ENCODE results near the gene TBL3.
"Not testable (repeated sequence)": the region's sequence is repeated elsewhere in the genome, so short reads cannot be mapped to it uniquely, and the experiment has no call there.

TBL3 gene

DNA sequence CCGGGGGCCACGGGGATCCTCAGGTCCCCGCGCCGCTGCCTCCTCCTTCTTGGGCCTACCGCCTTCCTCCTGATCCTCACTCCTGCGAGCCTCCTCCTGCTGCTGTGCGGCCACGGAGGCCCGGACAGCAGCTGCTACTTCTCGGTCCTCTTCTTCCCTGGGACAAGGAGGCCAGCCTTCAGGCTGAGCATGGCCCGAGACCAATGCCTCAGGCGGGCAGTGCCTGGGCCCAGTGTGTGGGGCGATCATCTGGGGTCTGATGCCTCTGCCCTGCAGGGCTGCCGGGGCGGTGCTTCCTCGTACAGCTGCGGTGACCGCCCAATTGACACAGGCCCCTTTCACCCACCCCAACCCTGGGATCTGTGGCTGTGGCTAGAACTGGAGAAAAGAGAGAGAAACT lies 29.2 kb downstream of the TBL3 start:
- DNase-seq (ENCODE audit: low read depth), result no peak

DNA sequence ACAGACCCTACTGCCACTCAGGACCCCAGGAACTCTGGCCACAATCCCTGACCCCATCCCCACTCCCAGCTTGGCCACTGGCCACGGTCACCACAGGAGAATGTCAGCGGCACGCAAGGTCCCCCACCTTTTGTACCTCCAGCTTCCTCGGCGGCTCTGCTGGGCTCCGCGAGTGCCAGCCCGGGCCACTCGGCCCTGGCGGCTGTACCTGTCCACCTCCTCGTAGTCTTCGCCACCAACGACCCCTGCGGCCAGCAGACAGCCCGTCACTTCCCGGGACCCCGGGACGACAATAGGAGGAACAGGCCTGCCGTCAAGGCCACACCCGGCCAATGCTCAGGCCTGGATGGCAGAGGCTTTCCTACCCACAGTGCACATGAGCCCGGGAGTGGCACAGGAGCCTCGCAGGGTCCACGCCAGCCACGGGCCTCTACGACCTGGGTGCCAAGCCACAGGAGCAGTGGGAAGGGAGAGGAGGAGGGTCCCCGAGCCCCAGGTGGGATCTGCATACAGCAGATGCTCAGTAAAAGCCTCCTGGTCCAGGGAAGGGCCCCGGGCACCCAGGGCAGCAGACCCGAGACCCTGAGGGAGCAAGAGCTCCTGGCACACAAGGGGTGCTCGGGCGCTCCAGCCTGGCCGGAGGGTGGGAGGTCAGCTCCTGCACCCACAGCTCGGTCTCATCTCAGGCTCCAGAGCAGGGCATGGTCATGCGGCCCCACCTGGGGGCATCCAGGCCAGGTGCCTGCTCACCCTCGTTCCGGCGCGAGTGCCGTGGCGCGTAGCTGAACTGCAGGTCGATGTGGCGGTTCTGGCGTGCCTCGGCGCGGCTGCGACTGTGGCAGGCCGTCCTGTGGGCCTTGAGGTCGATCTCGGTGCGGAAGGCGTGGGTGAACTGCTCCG lies 29.9 kb downstream of the TBL3 start:
- DNase-seq (ENCODE audit: low read depth), result no peak

GRCh38 chr16:2002406-2003230 lies 30.8 kb downstream of the TBL3 start:
- DNase-seq (ENCODE audit: low read depth), result no peak

DNA sequence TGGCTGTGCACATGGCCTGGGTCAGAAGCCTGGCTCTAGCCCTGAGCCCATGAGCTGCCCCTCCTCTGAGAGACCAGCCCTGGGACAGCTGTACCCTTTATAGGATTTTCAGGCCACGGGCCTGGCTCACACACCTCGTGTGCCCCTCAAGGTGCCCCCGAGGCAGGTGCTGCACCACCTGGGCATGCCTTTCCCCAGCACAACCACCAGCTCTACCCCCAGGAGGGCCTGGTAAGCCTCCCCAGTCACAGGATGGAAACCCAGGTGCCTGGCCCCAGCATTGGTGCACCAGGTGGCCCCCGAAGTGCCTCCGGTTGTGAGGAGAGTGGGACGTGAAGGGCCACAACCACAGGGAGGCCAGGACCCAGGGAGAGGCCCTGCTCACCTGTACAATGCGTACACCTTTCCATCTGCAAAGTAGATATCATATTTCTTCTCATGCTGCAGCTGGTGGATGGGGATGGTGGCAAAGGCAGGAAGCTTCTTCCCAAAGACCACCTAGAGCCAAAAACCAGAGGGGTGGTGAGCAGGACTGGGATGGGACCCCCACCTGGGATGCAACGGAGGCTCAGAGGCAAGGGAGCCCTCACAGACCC lies 31.5 kb downstream of the TBL3 start:
- no peak for DNase-seq (ENCODE audit: low read depth)

DNA sequence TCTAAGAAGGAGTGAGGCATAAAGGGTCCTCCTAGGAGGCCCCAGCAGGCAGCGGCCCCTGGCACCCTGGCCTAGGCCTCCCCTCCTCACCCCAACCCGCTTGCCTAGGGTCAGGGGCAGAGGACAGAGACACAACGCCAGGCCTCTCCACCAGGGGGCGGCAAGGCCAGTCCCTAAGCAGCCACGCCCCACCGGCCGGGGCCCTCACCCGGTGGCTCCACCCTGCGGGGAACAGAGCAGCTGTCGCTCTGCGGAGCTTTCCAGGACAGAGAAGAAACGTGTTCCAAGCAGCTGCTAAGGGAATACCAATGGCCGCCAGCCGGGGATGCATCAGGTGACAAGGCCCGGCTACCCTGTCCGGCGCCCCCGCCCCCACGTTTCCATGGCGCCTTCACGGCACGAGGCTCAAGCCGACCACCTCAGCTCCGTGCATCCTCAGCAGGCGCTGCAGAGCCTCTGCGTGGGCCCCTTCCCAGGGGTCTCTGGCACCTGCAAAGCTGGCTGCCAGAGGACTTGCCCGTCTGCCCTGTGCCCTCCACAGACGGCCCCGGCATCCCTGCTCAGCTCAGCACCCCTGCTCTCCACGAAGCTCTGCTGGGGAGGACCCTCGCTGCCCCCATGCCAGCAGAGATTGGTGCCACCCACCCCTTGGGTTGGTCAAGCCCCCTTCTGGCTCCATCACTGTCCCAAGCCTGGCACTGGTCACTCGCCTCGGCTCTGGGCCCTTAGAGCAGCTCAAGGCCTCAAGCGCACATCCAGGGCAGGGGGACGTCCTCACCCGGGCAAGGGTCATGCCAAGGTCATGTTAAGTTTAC lies 32.2 kb downstream of the TBL3 start:
- DNase-seq (ENCODE audit: low read depth), result peak; percentile 45

DNA sequence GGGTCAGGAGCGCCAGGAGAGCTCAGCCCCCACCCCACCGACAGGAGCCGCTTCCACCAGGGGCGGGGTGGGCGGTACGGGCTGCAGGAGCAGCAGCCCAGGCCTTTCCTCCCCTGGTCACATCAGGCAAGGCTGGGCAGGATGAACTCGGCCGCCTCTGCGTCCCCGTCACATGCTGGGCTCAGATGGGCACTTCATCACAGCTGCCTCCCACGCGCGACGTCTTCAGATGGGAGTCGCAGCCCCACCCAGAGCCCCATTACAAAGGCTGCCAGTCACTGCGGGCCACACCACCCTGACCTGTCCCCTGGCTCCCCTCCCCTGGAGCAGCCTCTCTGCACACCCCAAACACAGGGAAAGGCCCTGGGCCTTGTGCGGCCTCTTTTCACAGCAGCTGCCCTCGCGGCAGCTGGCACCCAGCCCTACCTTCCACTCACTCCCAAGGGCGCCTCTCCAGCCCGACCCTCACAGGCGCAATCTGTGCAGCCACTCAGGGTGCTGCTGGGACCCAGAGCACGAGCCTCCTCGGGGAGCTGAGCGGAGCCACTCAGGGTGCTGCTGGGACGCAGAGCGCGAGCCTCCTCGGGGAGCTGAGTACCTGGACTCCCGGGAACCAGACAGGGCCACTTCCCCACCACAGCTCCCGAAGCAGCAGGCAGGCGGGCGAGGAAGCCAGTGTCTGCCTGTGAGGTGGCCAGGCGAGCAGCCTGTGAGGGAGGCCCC lies 33.1 kb downstream of the TBL3 start:
- no peak for DNase-seq (ENCODE audit: low read depth)

DNA sequence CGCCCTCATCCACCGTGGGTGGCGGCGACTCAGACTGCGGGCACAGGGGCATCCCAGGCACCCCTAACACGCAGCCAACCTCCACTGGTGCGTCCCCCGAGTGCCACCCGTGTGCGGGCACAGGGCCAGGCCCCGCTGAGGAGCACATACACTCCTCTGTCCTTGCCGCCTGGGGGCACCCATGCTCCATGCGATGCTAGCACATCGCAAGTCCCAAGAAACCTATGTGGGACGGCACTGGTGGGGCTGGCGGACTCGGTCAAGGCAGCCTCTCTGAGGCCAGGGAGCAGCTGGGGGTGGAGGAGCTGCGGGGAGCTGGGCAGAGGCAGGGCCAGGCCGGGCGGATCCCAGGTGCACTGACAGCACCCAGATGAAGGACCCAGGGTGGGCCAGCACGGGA lies 33.8 kb downstream of the TBL3 start:
- DNase-seq (ENCODE audit: low read depth), result no peak

GRCh38 chr16:2006317-2006716 lies 34.5 kb downstream of the TBL3 start:
- no peak for DNase-seq (ENCODE audit: low read depth)

DNA sequence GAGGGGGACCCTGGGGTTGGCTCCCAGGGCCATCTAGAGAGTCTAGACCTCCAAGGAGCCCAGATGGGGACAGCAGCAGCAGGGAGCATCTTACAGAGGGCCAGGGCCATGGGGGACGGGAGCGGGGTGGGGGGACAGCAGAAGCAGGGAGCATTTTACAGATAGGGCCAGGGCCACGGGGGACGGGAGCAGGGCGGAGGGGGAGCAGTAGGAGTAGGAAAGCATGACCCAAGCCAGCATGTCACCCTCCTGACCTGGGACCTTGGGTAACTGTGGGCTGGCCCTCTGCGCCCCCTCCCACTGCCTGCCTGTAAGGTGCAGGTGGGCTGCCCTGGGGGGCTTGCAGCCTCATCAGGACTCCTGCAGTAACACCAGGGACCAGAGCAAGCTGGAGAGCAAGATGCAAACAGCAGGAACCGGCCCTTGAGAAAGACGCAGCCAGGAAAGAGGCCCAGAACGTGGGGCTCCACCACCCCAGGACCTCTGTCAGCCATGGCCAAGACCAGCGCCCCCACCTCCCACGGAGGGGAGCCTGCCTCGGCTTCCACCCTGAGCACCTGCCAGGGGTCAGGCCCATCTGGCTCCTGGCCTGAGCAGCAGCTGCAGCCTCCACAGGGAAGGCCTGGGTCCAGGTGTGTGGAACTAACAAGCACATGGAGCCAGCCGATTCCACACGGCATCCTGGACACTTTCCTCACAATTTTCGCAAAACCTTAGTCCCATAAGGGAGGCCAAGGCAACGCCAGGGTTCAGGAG lies 35.4 kb downstream of the TBL3 start:
- no peak for DNase-seq (ENCODE audit: low read depth)

DNA sequence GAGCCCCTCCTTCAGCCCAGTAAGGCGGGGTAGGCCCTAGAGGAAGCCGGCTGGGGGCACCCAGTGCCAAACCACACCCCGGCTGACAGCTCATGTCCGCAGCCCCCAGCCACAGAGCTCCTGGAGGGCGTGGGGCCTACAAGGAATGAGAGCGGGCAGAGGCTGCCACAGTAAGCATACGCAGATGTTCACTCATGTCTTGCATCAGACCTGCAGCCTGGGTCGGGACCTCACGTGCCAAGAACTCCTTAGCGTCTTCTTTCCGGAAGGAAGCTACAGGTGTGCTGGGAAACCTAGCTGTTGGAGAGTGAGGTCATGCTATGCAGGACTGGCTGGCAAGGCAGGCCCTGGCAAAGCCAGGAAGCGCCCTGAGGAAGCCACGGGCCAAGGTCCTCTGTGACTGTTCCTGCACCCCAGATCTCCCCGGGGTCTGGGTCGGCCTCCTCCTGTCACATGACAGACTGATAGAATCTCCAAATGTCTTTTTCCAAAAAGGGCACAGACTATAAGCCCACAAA lies 36.2 kb downstream of the TBL3 start:
- DNase-seq (ENCODE audit: low read depth), result no peak

- no peak for DNase-seq (ENCODE audit: low read depth)
Observed at GRCh38 chr16:2008631-2009163, 36.8 kb downstream of the TBL3 start.

GRCh38 chr16:2009164-2009711 lies 37.4 kb downstream of the TBL3 start:
- no peak for DNase-seq (ENCODE audit: low read depth)

DNA sequence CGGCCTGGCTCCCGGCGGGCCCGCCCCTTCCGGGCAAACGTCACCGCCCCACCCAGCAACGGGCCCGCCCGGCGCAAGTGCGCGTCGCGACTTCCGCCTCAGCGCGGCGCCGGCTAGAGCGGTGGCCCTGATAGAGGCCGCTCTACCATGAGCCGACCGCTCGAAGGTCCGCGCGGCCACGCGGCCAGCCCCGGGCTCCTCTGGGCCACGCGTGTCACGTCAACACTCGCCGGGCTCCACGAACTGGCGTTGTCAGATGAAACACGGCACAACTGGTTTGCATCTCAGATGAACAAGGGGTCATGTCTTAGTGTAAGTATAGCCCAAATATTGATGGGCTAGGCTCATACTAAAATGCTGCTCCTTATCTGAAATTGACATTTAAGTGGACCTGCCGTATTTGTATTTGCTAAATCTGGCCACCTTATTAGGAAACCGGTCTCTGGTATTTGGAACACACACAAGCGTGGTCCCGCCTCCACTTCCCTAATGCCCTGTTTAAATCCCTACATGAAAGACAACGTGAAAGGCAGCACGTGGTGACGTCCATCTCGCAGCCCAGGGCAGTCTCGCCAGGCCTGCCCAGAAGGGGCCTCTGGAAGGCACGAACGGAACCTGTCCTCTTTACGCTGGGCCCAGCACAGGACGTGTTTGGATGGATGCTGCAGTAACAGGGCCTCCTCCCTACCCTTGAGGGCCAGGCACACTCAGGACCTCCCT lies 38.1 kb downstream of the TBL3 start, which contains the start of gene ZNF598:
TSS of gene ZNF598 (minus strand) at position 31 of the 720 bp plus-strand sequence.
- peak; percentile 75 for DNase-seq (ENCODE audit: low read depth)

DNA sequence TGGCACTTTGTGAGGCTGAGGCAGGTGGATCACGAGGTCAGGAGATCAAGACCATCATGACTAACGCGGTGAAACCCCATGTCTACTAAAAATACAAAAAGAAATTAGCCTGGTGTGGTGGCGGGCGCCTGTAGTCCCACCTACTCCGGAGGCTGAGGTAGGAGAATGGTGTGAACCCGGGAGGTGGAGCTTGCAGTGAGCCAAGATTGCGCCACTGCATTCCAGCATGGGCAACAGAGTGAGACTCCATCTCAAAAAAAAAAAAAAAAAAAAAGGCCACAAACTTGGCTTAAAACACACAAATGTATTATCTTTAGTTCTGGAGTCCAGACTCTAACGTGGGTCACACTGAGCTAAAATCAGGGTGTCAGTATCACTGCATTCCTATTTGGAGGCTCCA lies 39.9 kb downstream of the TBL3 start:
- not testable (repeated sequence) for DNase-seq (ENCODE audit: low read depth)

GRCh38 chr16:2013527-2013926 lies 41.7 kb downstream of the TBL3 start:
- DNase-seq (ENCODE audit: low read depth), result no peak

DNA sequence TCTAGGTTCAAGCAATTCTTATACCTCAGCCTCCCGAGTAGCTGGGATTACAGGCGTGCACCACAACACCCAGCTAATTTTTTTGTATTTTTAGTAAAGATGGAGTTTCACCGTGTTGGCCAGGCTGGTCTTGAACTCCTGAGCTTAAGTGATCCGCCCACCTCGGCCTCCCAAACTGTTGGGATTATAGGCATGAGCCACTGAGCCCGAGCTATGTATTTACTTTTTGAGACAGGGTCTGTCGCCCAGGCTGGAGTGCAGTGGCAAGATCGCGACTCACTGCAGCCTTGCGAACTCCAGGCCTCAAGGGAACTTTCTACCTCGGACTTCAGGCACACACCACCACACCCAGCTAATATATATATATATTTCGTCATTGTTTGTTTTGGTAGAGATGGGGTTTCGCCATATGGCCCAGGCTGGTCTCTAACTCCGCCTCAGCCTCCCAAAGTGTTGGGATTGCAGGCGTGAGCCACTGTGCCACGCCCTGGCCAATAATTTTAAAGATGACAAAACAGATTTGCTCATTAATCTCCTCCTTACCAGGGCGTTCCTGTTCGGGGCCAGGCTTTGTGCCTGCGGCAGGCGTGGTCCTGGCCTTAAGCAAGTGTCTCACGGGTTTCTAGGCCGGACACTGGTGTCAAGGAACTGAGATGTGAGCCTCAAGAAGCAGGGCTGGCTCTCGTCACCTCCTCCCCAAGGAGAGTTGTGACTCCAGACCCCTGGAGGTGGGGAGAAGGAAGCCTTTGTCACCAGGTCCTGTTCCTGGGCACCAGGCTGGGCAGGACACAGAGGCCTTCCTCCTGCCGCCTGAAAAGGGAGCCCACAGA lies 43.5 kb downstream of the TBL3 start:
- DNase-seq (ENCODE audit: low read depth), result no peak

DNA sequence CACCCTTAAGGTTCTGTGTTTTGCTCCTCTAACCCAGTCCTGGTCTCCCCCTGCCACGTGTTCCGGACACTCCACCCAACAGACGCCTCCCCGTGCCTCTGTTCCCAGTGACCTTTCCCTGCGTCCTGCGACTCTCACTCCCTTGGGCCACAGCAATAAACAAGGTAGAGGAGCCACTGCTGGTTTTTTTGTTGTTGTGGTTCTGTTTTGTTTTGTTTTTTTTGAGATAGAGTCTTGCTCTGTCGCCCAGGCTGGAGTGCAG lies 44.0 kb downstream of the TBL3 start:
- DNase-seq (ENCODE audit: low read depth), result no peak

DNA sequence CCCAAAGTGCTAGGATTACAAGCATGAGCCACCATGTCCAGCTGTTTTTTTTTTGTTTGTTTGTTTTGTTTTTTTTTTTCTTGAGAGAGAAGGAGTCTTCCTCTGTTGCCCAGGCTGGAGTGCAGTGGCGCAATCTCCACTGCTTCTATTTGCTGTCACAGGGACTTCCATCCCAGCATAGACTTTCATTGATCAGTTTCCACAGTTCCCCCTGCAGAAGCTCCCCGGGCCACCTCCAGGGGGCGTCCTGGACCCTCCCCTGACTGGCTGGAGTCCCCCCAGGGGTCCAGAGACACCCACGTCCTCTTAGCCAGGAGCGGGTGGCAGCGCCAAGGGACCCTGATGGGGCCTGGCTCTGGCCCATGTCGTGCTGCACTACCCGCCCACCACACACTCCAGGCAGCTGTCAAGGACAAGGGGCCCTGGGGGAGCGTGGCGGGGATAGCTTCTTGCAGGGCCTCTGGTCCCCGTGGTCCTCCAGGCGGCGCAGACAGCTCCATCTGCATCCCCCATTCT lies 44.6 kb downstream of the TBL3 start:
- DNase-seq (ENCODE audit: low read depth), result no peak
